ENCODE data around the gene KYAT1.

The KYAT1 gene

DNA sequence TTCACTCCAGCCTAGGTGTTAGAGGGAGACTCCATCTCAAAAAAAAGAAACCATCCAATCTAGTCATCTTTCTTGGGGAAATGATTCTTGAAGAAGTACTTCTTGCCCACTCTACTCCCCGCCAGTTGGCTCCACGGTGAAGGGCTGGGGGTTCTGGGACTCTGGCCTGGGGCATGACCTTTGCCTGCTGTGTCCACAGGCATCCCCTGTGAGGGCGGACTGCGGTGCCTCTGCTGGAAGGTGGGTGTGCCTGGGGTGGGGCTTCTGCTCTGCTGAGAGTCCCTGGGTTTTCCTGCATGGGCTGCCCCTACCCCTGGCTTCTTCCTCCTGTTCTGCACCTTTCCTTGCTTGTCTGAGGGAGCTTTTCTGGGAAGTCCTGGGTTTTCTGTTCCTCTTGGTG lies 91.2 kb downstream of the KYAT1 start:
- H3K27ac ChIP-seq = no peak overlapping the region
- TF ChIP-seq, protein P1, sequence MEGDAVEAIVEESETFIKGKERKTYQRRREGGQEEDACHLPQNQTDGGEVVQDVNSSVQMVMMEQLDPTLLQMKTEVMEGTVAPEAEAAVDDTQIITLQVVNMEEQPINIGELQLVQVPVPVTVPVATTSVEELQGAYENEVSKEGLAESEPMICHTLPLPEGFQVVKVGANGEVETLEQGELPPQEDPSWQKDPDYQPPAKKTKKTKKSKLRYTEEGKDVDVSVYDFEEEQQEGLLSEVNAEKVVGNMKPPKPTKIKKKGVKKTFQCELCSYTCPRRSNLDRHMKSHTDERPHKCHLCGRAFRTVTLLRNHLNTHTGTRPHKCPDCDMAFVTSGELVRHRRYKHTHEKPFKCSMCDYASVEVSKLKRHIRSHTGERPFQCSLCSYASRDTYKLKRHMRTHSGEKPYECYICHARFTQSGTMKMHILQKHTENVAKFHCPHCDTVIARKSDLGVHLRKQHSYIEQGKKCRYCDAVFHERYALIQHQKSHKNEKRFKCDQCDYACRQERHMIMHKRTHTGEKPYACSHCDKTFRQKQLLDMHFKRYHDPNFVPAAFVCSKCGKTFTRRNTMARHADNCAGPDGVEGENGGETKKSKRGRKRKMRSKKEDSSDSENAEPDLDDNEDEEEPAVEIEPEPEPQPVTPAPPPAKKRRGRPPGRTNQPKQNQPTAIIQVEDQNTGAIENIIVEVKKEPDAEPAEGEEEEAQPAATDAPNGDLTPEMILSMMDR (conservative IDR thresholded peaks at IDR 0.05) = no peak
- TF ChIP-seq ZFX (IDR thresholded peaks at IDR 0.05) = no peak

DNA sequence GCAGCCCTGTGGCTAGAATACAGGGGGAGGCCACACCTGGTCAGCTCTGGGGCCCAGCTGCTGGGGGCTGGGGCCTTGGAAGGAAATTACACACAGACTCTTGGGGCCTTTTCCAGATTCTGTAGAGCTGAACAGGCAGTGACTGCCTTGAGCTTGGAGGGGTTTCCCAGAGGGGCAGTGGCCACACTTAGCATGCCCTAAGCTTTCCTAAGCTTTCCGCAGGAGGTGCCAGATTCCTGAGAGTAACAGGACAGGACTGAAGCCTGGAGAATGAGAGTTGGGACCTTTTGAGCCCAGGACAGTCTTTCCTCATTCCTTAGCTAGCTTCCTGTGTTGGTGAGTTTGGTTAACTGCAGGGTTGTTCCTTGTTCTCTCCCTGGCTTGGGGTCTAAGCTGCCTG lies 93.3 kb downstream of the KYAT1 start:
- TF ChIP-seq, protein P1 (conservative IDR thresholded peaks at IDR 0.05) = no peak
- TF ChIP-seq ZFX (IDR thresholded peaks at IDR 0.05) = no peak
- peak overlapping the region; percentile 84; the same call in 1 of the 2 replicates for H3K27ac ChIP-seq

DNA sequence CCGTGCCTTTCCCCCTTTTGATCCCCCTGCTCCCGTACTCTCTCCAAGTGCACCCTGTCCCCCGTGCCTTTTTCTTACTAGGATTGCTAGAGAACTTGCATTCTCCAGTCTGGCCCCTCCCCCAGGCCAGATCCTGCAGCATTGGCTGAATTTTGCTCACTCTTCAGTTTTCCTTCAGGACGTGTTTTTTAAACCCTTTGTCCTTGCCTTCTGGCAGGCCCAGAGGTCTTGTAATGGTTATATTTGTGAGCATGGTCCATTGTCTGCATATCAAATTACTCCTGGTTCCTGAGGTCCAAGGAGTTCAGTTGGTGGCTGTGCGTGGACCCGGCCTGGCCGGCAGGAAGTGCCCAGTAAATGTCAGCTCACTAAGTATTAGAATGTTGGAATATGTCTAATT lies 94.1 kb downstream of the KYAT1 start:
- H3K27ac ChIP-seq = peak overlapping the region; percentile 84
- TF ChIP-seq, protein P1 (conservative IDR thresholded peaks at IDR 0.05) = no peak
- no peak for TF ChIP-seq ZFX (IDR thresholded peaks at IDR 0.05)

DNA sequence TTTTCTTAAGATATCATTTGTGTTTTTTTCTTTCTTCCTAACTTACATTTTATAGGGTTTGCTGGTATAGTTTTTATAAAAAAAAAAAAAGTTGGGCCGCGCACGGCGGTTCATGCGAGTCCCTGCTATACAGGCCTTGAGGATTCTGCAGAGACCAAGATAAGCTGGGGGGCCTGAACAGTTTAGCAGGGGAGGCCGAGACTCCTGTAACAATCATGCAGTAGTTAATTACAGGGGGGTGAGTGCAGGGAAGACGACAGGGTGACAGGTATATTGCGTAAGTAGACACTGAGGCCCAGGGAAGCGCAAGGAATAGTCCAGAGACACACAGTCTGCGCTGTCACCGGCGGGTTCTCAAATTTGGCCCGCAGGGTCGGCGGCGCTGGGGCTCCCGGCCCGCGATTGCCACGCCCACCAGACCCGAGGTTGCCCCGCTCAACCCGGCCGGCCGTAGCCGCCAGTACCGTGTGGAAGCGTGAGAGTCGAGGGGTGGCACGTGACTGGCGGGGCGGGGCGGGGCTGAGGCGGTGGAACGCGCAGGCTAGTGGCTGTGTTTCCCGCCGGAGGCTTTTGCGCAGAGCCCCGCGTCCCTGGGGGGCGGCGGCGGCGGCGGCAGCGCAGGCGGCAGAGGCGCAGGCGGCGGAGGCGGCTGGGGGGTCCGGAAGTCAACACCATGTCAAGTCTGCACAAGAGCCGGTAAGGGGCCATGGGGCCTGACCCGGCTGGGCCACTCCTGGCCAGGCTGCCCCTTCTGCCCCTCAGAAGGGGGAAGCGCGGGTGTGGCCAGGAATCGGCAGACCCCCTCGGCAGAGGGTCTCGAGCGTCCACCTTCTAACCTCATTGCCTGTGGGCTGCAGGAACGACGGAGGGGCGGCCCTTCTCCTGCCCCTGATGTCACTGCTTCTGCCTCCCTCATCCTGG lies 94.8 kb downstream of the KYAT1 start, which contains the start of gene TBC1D13:
Gene TBC1D13, plus strand, starts transcription at position 573 of the 921 bp plus-strand sequence. Its CDS starts 101 bp downstream, at position 674.
- TF ChIP-seq ZFX (IDR thresholded peaks at IDR 0.05) = peak; percentile 34; the same call in 1 of the 2 replicates
- TF ChIP-seq, protein P1 (conservative IDR thresholded peaks at IDR 0.05) = no peak
- peak within 1 kb of the TSS; percentile 84 for H3K27ac ChIP-seq

DNA sequence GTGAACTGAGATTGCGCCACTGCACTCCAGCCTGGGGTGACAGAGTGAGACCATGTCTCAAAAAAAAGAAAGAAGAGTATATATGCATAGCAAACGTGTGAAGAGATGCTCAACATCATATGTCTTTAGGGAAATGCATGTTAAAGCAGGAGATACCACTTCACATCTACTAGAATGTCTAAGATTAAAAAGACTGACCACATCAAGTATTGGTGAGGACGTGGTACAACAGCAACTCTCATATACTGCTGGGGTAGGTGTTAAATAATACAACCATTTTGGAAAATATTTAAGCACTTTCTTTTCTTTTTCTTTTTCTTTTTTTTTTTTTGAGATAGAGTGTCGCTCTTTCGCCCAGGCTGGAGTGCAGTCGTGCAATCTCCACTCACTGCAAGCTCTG lies 96.3 kb downstream of the KYAT1 start:
- no peak for TF ChIP-seq ZFX (IDR thresholded peaks at IDR 0.05)
- TF ChIP-seq, protein P1 (conservative IDR thresholded peaks at IDR 0.05) = no peak
- H3K27ac ChIP-seq = no peak overlapping the region

Data from C4-2B (cell line).